Measurements from ENCODE around the gene NKX1-1. TPM values are rescaled to one million over a fixed set of nuclear protein-coding genes. Genes with fewer than 3 reads are reported as not detected.
A peak's percentile ranks its signal among the peaks of the same experiment; 100 is the strongest.

Gene NKX1-1
- total and polyA plus RNA-seq, 2 of the 8 experiments (the other 6 are each of a cell fraction or from before 2014, with no cell fraction given): not detected

GRCh38 chr4:1405636-1406393, 427 bp downstream of the NKX1-1 start:
- no peaks in the 10 kb centered on the region for H3K79me1 ChIP-seq (ENCODE audit: low read depth, low read length)
- TF ChIP-seq RNF2 (IDR thresholded peaks at IDR 0.05; ENCODE audit: borderline replicate concordance, low read depth, low read length, missing control alignments, poor library complexity, severe bottlenecking) (peak; percentile 26), EZH2 (IDR thresholded peaks at IDR 0.05; ENCODE audit: low read depth, low read length, severe bottlenecking) (peak; percentile 28), CREB1 (IDR thresholded peaks at IDR 0.05) (no peak), SUZ12 (IDR thresholded peaks at IDR 0.05; ENCODE audit: low read length) (peak; percentile 58)
- WGBS, 2 experiments (ENCODE audit: extremely low coverage in 1 of 2, insufficient coverage in 1 of 2, insufficient read length in 1 of 2, insufficient replicate concordance in 2 of 2, low coverage in 1 of 2, low lambda C conversion rate in 2 of 2, missing lambda C conversion rate in 1 of 2): 27% methylated on average over 63 of the region's 90 CpGs; no CpG with 5 or more reads in 1 of the 2 experiments
- DNase-seq (ENCODE audit: low read depth in 1 of 2, low spot score in 2 of 2): no peak
- no peak overlapping the region for H3K27ac ChIP-seq (ENCODE audit: low read depth, low read length)
- H3K4me1 ChIP-seq (replicated peaks in 1 of 4; ENCODE audit: control insufficient read depth in 3 of 4, insufficient read depth in 4 of 4, low read length in 3 of 4): peaks cover 0 to 28% (median 7%) of the 10 kb centered on the region in 4 experiments; a peak in 5 of 7 replicates
- no peak overlapping the region for H2BK15ac ChIP-seq (ENCODE audit: low read length)
- no peak overlapping the region for H2BK5ac ChIP-seq (ENCODE audit: low read depth, low read length)
- no peaks in the 10 kb centered on the region for H3K79me2 ChIP-seq (ENCODE audit: control insufficient read depth in 1 of 2, insufficient read depth in 2 of 2, low read length in 2 of 2)
- no peak overlapping the region for H4K5ac ChIP-seq (ENCODE audit: insufficient read length, low read depth, low read length)
- H3K14ac ChIP-seq (ENCODE audit: insufficient read length): no peak overlapping the region
- H3K9me3 ChIP-seq (ENCODE audit: insufficient read depth in 2 of 2, low read depth in 1 of 2, low read length in 1 of 2): no peaks in the 10 kb centered on the region; a peak in 1 of 4 replicates
- peaks cover 0 to 31% (median 0%) of the 10 kb centered on the region in 4 experiments; a peak in 1 of 8 replicates for H3K36me3 ChIP-seq (ENCODE audit: control insufficient read depth in 2 of 4, insufficient read depth in 4 of 4, low read length in 3 of 4)
- H2BK20ac ChIP-seq (ENCODE audit: low read length): no peak overlapping the region
- no peak overlapping the region for H3K56ac ChIP-seq (replicated peaks; ENCODE audit: insufficient read length, low read depth, low read length)
- no peak overlapping the region for H4K91ac ChIP-seq (replicated peaks; ENCODE audit: insufficient read length, low read length)
- H4K8ac ChIP-seq (ENCODE audit: extremely low read depth, insufficient read depth, low read length): peak overlapping the region; percentile 85; the same call in 1 of the 2 replicates
- peaks cover 2% of the 10 kb centered on the region; the same call in 1 of the 2 replicates for H3K23me2 ChIP-seq (ENCODE audit: low read depth, low read length)
- peak overlapping the region; percentile 20 to 65 for H3K4me2 ChIP-seq (ENCODE audit: insufficient read depth in 1 of 2, low read depth in 2 of 2, low read length in 2 of 2)
- H3K4me3 ChIP-seq (ENCODE audit: extremely low read depth in 1 of 4, insufficient read depth in 2 of 4, low read depth in 3 of 4, low read length in 4 of 4): peak overlapping the region in 1 of 4 experiments; percentile 65; a peak in 2 of 8 replicates
- H3K27me3 ChIP-seq (replicated peaks in 1 of 4; ENCODE audit: control insufficient read depth in 3 of 4, extremely low read depth in 1 of 4, insufficient read depth in 3 of 4, low read length in 3 of 4): peaks cover 86 to 99% (median 98%) of the 10 kb centered on the region in 4 experiments
- H3K4ac ChIP-seq (replicated peaks; ENCODE audit: insufficient read length, low read depth, low read length): no peak overlapping the region
- H3K23ac ChIP-seq (ENCODE audit: insufficient read length): no peak overlapping the region
- POLR2A ChIA-PET (ENCODE audit: partially characterized antibody): no interaction called here
- no peak for FAIRE-seq
- no peak overlapping the region for H2AFZ ChIP-seq (ENCODE audit: low read length)
- CTCF ChIA-PET (ENCODE audit: partially characterized antibody): no interaction called here
- peaks cover 11 to 29% of the 10 kb centered on the region in 2 experiments for H4K20me1 ChIP-seq (replicated peaks in 1 of 2; ENCODE audit: control insufficient read depth in 1 of 2, insufficient read depth in 2 of 2, low read length in 2 of 2)
- no peak overlapping the region for H2BK120ac ChIP-seq (replicated peaks; ENCODE audit: low read depth, low read length)
- no peak overlapping the region for H2AK5ac ChIP-seq (ENCODE audit: low read depth, low read length)
- H2BK12ac ChIP-seq (ENCODE audit: low read depth, low read length): no peak overlapping the region
- no peak overlapping the region for H3K9ac ChIP-seq (replicated peaks in 1 of 4; ENCODE audit: extremely low read depth in 1 of 4, low read depth in 3 of 4, low read length in 3 of 4)
- H3K18ac ChIP-seq (ENCODE audit: extremely low read depth, low read length): no peak overlapping the region

All from H1 (cell line).